ENCODE measurements around the gene LRATD1. TPM values are rescaled to one million over a fixed set of nuclear protein-coding genes. Genes with fewer than 3 reads are reported as not detected.
"Not testable (repeated sequence)": the region's sequence is repeated elsewhere in the genome, so short reads cannot be mapped to it uniquely, and the experiment has no call there.

The LRATD1 gene
- total RNA-seq, 1 donor from 2014 or later: 3.6 TPM

GRCh38 chr2:14616342-14616741, 16.2 kb upstream of the LRATD1 start:
- H3K4me3 Mint-ChIP-seq: no peak overlapping the region

GRCh38 chr2:14616950-14617349, 15.6 kb upstream of the LRATD1 start:
- Mint-ChIP-seq H3K4me1 (no peaks in the 10 kb centered on the region), H3K4me3 (no peak overlapping the region), H3K27ac (ENCODE audit: unreplicated experiment) (no peak overlapping the region), H3K36me3 (ENCODE audit: low read depth) (no peaks in the 10 kb centered on the region), H3K9me3 (no peaks in the 10 kb centered on the region), H3K27me3 (ENCODE audit: low read depth) (peaks cover 3% of the 10 kb centered on the region)
- no peak for DNase-seq (ENCODE audit: low read depth, low spot score)
- TF ChIP-seq, protein P1, sequence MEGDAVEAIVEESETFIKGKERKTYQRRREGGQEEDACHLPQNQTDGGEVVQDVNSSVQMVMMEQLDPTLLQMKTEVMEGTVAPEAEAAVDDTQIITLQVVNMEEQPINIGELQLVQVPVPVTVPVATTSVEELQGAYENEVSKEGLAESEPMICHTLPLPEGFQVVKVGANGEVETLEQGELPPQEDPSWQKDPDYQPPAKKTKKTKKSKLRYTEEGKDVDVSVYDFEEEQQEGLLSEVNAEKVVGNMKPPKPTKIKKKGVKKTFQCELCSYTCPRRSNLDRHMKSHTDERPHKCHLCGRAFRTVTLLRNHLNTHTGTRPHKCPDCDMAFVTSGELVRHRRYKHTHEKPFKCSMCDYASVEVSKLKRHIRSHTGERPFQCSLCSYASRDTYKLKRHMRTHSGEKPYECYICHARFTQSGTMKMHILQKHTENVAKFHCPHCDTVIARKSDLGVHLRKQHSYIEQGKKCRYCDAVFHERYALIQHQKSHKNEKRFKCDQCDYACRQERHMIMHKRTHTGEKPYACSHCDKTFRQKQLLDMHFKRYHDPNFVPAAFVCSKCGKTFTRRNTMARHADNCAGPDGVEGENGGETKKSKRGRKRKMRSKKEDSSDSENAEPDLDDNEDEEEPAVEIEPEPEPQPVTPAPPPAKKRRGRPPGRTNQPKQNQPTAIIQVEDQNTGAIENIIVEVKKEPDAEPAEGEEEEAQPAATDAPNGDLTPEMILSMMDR (conservative IDR thresholded peaks at IDR 0.05): no peak

More at GRCh38 chr2:14616342-14616741, 16.2 kb upstream of the LRATD1 start:
- TF ChIP-seq, protein P1 (conservative IDR thresholded peaks at IDR 0.05): no peak
- Mint-ChIP-seq H3K36me3 (ENCODE audit: low read depth) (no peaks in the 10 kb centered on the region), H3K27me3 (ENCODE audit: low read depth) (peaks cover 3% of the 10 kb centered on the region), H3K4me1 (no peaks in the 10 kb centered on the region), H3K27ac (ENCODE audit: unreplicated experiment) (no peak overlapping the region), H3K9me3 (no peaks in the 10 kb centered on the region)
- DNase-seq (ENCODE audit: low read depth, low spot score): no peak

DNA sequence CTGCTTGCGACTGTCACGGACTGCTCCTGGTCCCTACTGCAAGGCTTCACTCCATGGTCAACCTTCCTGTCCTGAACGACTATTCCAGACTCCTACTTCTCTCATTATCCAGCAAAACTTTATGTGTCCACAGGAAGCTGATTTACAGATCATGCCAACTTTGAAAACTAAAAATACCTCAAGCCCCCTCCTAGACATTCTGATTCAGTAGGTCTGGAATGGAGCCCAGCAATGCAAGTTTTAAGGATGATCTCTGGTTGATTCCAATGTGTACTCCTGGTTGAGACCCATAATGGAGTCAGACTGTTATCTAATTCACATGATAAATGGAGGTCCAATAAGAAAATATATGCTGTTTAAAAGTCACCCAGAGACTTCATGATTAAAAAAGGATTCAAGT, 13.1 kb upstream of the LRATD1 start:
- Mint-ChIP-seq H3K27me3 (ENCODE audit: low read depth) (peaks cover 3% of the 10 kb centered on the region), H3K27ac (ENCODE audit: unreplicated experiment) (no peak overlapping the region), H3K9me3 (no peaks in the 10 kb centered on the region), H3K4me3 (no peak overlapping the region), H3K36me3 (ENCODE audit: low read depth) (no peaks in the 10 kb centered on the region), H3K4me1 (no peaks in the 10 kb centered on the region)
- TF ChIP-seq, protein P1 (conservative IDR thresholded peaks at IDR 0.05): no peak
- DNase-seq (ENCODE audit: low read depth, low spot score): no peak

GRCh38 chr2:14621114-14621513, 11.4 kb upstream of the LRATD1 start:
- Mint-ChIP-seq H3K36me3 (ENCODE audit: low read depth) (no peaks in the 10 kb centered on the region), H3K4me3 (no peak overlapping the region), H3K4me1 (no peaks in the 10 kb centered on the region), H3K9me3 (no peaks in the 10 kb centered on the region), H3K27me3 (ENCODE audit: low read depth) (peaks cover 3% of the 10 kb centered on the region), H3K27ac (ENCODE audit: unreplicated experiment) (no peak overlapping the region)
- TF ChIP-seq, protein P1 (conservative IDR thresholded peaks at IDR 0.05): no peak
- no peak for DNase-seq (ENCODE audit: low read depth, low spot score)

DNA sequence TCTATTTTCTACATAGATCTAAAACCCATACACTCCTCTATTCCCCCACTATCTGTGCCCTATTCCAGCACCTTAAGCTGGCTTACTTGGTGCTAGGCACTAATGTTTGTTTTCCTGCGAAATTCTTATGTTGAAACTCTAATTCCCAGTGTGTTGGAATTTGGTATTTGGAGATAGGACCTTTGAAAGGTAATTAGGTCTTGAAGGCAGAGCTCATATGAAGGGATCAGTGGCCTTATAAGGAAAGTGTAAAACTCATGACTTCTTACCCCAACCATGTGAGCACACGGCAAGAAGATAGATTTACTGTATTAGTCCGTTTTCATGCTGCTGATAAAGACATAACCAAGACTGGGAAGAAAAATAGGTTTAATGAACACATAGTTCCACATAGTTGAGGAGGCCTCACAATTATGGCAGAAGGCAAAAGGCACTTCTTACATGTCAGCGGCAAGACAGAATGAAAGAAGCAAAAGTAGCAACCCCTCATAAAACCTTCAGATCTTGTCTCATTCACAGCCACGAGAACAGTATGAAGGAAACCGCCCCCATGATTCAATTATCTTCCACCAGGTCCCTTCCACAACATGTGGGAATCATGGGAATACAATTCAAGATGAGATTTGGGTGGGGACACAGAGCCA, 10.5 kb upstream of the LRATD1 start:
- no peak overlapping the region for H3K27ac Mint-ChIP-seq (ENCODE audit: unreplicated experiment)
- no peaks in the 10 kb centered on the region for H3K36me3 Mint-ChIP-seq (ENCODE audit: low read depth)
- no peaks in the 10 kb centered on the region for H3K9me3 Mint-ChIP-seq
- no peaks in the 10 kb centered on the region for H3K4me1 Mint-ChIP-seq
- peaks cover 4% of the 10 kb centered on the region for H3K27me3 Mint-ChIP-seq (ENCODE audit: low read depth)
- DNase-seq (ENCODE audit: low read depth, low spot score): no peak
- no peak overlapping the region for H3K4me3 Mint-ChIP-seq
- TF ChIP-seq, protein P1 (conservative IDR thresholded peaks at IDR 0.05): no peak

DNA sequence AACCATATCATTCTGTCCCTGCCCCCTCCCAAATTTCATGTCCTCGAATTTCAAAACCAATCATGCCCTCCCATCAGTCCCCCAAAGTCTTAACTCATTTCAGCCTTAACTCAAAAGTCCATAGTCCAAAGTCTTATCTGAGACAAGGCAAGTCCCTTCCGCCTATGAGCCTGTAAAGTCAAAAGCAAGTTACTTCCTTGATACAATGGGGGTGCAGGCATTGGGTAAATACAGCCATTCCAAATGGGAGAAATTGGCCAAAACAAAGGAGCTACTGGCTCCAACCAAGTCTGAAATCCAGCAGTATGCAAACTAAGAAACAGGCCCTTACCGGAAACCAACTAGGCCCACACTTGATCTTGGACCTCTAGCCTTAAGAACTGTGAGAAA, 10.0 kb upstream of the LRATD1 start:
- H3K27me3 Mint-ChIP-seq (ENCODE audit: low read depth); H3K36me3 Mint-ChIP-seq (ENCODE audit: low read depth); H3K4me1 Mint-ChIP-seq; H3K27ac Mint-ChIP-seq (ENCODE audit: unreplicated experiment); H3K9me3 Mint-ChIP-seq; DNase-seq (ENCODE audit: low read depth, low spot score); H3K4me3 Mint-ChIP-seq: not testable (repeated sequence)

All from neural crest cell (in vitro differentiated cells).